ENCODE measurements around the gene C6orf136. TPM values are rescaled to one million over a fixed set of nuclear protein-coding genes. Genes with fewer than 3 reads are reported as not detected.
A peak's percentile ranks its signal among the peaks of the same experiment; 100 is the strongest.

Gene C6orf136
- total and polyA plus RNA-seq, 10 of the 15 experiments (the other 5 are each of a cell fraction or from before 2014, with no cell fraction given), result 5.2 to 24.1 (median 14.9) TPM

- TF ChIP-seq, protein P1, sequence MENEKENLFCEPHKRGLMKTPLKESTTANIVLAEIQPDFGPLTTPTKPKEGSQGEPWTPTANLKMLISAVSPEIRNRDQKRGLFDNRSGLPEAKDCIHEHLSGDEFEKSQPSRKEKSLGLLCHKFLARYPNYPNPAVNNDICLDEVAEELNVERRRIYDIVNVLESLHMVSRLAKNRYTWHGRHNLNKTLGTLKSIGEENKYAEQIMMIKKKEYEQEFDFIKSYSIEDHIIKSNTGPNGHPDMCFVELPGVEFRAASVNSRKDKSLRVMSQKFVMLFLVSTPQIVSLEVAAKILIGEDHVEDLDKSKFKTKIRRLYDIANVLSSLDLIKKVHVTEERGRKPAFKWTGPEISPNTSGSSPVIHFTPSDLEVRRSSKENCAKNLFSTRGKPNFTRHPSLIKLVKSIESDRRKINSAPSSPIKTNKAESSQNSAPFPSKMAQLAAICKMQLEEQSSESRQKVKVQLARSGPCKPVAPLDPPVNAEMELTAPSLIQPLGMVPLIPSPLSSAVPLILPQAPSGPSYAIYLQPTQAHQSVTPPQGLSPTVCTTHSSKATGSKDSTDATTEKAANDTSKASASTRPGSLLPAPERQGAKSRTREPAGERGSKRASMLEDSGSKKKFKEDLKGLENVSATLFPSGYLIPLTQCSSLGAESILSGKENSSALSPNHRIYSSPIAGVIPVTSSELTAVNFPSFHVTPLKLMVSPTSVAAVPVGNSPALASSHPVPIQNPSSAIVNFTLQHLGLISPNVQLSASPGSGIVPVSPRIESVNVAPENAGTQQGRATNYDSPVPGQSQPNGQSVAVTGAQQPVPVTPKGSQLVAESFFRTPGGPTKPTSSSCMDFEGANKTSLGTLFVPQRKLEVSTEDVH (IDR thresholded peaks at IDR 0.05; ENCODE audit: low read depth, partially characterized antibody), result no peak
- TF ChIP-seq BRCA1 (IDR thresholded peaks at IDR 0.05; ENCODE audit: low read depth, low read length) (no peak), CUX1 (IDR thresholded peaks at IDR 0.05; ENCODE audit: insufficient replicate concordance, low read depth, low read length) (peak; percentile 20), CBFB (IDR thresholded peaks at IDR 0.05; ENCODE audit: low read depth) (no peak), ESRRA (IDR thresholded peaks at IDR 0.05; ENCODE audit: low read length) (no peak), JUNB (IDR thresholded peaks at IDR 0.05) (no peak), POLR2AphosphoS2 (IDR thresholded peaks at IDR 0.05; ENCODE audit: low read depth, low read length) (peak; percentile 97; the same call in 1 of the 2 replicates), PML (IDR thresholded peaks at IDR 0.05; ENCODE audit: low read length) (peak; percentile 61), RAD51 (IDR thresholded peaks at IDR 0.05) (no peak), RUNX3 (IDR thresholded peaks at IDR 0.05; ENCODE audit: low read length) (no peak; the same call in 1 of the 2 replicates), MTA3 (IDR thresholded peaks at IDR 0.05; ENCODE audit: borderline replicate concordance, low read length) (peak; percentile 20; the same call in 1 of the 2 replicates), NR2C2 (IDR thresholded peaks at IDR 0.05; ENCODE audit: borderline replicate concordance, control insufficient read depth, insufficient read length, low read depth) (no peak), NBN (IDR thresholded peaks at IDR 0.05) (no peak), ASH2L (IDR thresholded peaks at IDR 0.05; ENCODE audit: borderline replicate concordance, low read depth) (no peak), FOS (IDR thresholded peaks at IDR 0.05; ENCODE audit: borderline replicate concordance, extremely low read depth, insufficient read length) (no peak), KLF5 (IDR thresholded peaks at IDR 0.05; ENCODE audit: partially characterized antibody) (no peak), FOXK2 (IDR thresholded peaks at IDR 0.05) (no peak)
- TF ChIP-seq, protein P2, sequence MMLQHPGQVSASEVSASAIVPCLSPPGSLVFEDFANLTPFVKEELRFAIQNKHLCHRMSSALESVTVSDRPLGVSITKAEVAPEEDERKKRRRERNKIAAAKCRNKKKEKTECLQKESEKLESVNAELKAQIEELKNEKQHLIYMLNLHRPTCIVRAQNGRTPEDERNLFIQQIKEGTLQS (IDR thresholded peaks at IDR 0.05; ENCODE audit: borderline replicate concordance, extremely low read depth, low read depth, low read length), result no peak
- TF ChIP-seq, protein P3, sequence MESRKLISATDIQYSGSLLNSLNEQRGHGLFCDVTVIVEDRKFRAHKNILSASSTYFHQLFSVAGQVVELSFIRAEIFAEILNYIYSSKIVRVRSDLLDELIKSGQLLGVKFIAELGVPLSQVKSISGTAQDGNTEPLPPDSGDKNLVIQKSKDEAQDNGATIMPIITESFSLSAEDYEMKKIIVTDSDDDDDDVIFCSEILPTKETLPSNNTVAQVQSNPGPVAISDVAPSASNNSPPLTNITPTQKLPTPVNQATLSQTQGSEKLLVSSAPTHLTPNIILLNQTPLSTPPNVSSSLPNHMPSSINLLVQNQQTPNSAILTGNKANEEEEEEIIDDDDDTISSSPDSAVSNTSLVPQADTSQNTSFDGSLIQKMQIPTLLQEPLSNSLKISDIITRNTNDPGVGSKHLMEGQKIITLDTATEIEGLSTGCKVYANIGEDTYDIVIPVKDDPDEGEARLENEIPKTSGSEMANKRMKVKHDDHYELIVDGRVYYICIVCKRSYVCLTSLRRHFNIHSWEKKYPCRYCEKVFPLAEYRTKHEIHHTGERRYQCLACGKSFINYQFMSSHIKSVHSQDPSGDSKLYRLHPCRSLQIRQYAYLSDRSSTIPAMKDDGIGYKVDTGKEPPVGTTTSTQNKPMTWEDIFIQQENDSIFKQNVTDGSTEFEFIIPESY (IDR thresholded peaks at IDR 0.05), result no peak
Observed at GRCh38 chr6:30615219-30615957, 31.5 kb upstream of the C6orf136 start (continued).
